Fibroblast of lung (primary cell): ENCODE results near the gene BBS9.

ENCODE experiments used
- EZH2 ChIP-seq: IDR thresholded peaks from 2 replicates; pipeline ENCODE4 v1.5.1; 2012; ENCODE audit warnings: low read length, control low read depth, mild to moderate bottlenecking; ENCODE audit errors: missing control alignments
- TF ChIP-seq, protein P1 (sequence below), 2 donors: IDR thresholded peaks in 1 of 2; conservative IDR thresholded peaks in 1 of 2; 1 replicate in 1 of 2; 2 replicates in 1 of 2; pipeline ENCODE4 v1.5.1; 2011 to 2012; ENCODE audit warnings: low read length in 2 of 2, control low read depth in 1 of 2, inconsistent platforms in 1 of 2, low read depth in 1 of 2, mild to moderate bottlenecking in 1 of 2

DNA sequence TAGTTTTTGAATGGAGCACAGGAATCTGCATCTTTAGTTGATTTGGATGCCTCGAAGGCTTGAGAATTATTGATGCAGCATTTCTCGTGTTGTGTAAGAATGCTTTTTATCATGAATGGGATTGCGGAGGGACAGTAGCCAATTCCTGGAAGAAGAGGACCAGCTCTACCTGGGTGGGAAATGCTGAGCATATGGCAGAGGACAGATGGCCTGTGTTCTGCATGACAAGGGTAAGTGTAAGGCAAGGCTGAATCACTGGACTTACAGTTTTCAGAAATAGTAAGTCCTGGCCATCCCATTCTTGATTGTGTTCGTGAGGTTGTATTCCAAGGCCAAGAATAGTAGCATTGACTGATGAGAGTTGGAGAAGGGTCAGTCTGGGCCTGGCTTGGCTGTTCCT, 36.1 kb upstream of the BBS9 start:
- TF ChIP-seq, protein P1, sequence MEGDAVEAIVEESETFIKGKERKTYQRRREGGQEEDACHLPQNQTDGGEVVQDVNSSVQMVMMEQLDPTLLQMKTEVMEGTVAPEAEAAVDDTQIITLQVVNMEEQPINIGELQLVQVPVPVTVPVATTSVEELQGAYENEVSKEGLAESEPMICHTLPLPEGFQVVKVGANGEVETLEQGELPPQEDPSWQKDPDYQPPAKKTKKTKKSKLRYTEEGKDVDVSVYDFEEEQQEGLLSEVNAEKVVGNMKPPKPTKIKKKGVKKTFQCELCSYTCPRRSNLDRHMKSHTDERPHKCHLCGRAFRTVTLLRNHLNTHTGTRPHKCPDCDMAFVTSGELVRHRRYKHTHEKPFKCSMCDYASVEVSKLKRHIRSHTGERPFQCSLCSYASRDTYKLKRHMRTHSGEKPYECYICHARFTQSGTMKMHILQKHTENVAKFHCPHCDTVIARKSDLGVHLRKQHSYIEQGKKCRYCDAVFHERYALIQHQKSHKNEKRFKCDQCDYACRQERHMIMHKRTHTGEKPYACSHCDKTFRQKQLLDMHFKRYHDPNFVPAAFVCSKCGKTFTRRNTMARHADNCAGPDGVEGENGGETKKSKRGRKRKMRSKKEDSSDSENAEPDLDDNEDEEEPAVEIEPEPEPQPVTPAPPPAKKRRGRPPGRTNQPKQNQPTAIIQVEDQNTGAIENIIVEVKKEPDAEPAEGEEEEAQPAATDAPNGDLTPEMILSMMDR (conservative IDR thresholded peaks at IDR 0.05 in 1 of 2, IDR thresholded peaks at IDR 0.05 in 1 of 2; ENCODE audit: low read depth in 1 of 2, low read length in 2 of 2): no peak
- TF ChIP-seq EZH2: no peak
